Astrocyte of the spinal cord (primary cell): ENCODE measurements around the gene SLC7A6.
A peak's percentile ranks its signal among the peaks of the same experiment; 100 is the strongest.

Experiments
- DNase-seq: peaks from one replicate; pipeline ENCODE4 v3.0.0; 2011; ENCODE audit warnings: low read depth, low spot score
- H3K4me3 ChIP-seq: 2 replicates; pipeline ENCODE4 v1.5.1; 2011; ENCODE audit warnings: low read depth, mild to moderate bottlenecking, low read length, moderate library complexity
- CTCF ChIP-seq: IDR thresholded peaks from 2 replicates; pipeline ENCODE4 v1.5.1; 2012; ENCODE audit warnings: low read depth, mild to moderate bottlenecking, low read length, inconsistent platforms
- in situ Hi-C: cut with HindIII; loops from 2 replicates; pipeline ENCODE4 v1.10.0; 2017; ENCODE audit warnings: low sequenced_read_pairs

The SLC7A6 gene

GRCh38 chr16:68223072-68223471 is 41.3 kb upstream of the SLC7A6 start:
- H3K4me3 ChIP-seq, result no peak overlapping the region
- DNase-seq, result no peak
- in situ Hi-C loops, result no loop called here
- no peak for TF ChIP-seq CTCF

GRCh38 chr16:68226116-68226515 is 38.2 kb upstream of the SLC7A6 start:
- TF ChIP-seq CTCF, result no peak
- H3K4me3 ChIP-seq, result no peak overlapping the region
- in situ Hi-C loops, result no loop called here

GRCh38 chr16:68227183-68227793 is 37.0 kb upstream of the SLC7A6 start:
- in situ Hi-C loops, result no loop called here
- no peak overlapping the region for H3K4me3 ChIP-seq
- no peak for TF ChIP-seq CTCF
- no peak for DNase-seq

More at GRCh38 chr16:68226116-68226515, 38.2 kb upstream of the SLC7A6 start:
- DNase-seq, result no peak

- DNase-seq, result no peak
- no peak overlapping the region for H3K4me3 ChIP-seq
Observed at GRCh38 chr16:68227850-68228553, 36.3 kb upstream of the SLC7A6 start.

GRCh38 chr16:68228652-68229051 is 35.7 kb upstream of the SLC7A6 start:
- in situ Hi-C loops, result no loop called here
- DNase-seq, result no peak
- H3K4me3 ChIP-seq, result no peak overlapping the region
- no peak for TF ChIP-seq CTCF

More at GRCh38 chr16:68227850-68228553, 36.3 kb upstream of the SLC7A6 start:
- TF ChIP-seq CTCF, result no peak
- in situ Hi-C loops, result no loop called here

- no peak overlapping the region for H3K4me3 ChIP-seq
- peak; percentile 67 for DNase-seq
- in situ Hi-C loops, result no loop called here
- peak; percentile 90 for TF ChIP-seq CTCF
Observed at GRCh38 chr16:68229431-68230175, 34.7 kb upstream of the SLC7A6 start.
